GM12864 (cell line): ENCODE results near the gene SPAG8.

Experiments used
- DNase-seq: peaks from one replicate; pipeline ENCODE4 v3.0.0-alpha.2; 2011; ENCODE audit warnings: low read depth
- H3K4me3 ChIP-seq: 2 replicates; pipeline ENCODE4 v1.5.1; 2011; ENCODE audit warnings: mild to moderate bottlenecking, low read depth, low read length, control low read depth
- TF ChIP-seq, protein P1 (sequence below): IDR thresholded peaks from 2 replicates; pipeline ENCODE4 v1.5.1; 2011; ENCODE audit warnings: low read depth, mild to moderate bottlenecking, moderate library complexity, low read length, control low read depth, inconsistent platforms; ENCODE audit errors: missing control alignments

The SPAG8 gene

DNA sequence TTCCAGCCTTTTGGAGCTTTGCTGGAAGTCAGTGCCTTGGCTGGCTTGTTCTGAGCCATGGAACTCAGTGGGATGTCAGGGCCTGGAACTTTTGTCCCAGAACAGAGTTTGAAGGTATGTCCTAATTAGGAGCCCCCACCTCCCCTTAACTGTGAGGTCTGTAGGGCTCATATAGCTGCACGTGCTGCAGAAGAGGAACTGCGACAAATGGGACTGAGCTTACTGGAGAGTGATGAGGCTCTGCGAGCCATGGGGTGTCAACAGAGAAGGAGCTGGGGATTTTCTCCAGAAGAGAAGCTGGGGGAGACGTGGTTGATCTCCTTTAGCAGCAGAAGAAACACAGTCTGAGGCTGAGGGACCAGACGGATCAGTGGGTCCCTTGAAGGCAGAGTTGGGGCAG, 27.9 kb upstream of the SPAG8 start:
- no peak overlapping the region for H3K4me3 ChIP-seq
- TF ChIP-seq, protein P1, sequence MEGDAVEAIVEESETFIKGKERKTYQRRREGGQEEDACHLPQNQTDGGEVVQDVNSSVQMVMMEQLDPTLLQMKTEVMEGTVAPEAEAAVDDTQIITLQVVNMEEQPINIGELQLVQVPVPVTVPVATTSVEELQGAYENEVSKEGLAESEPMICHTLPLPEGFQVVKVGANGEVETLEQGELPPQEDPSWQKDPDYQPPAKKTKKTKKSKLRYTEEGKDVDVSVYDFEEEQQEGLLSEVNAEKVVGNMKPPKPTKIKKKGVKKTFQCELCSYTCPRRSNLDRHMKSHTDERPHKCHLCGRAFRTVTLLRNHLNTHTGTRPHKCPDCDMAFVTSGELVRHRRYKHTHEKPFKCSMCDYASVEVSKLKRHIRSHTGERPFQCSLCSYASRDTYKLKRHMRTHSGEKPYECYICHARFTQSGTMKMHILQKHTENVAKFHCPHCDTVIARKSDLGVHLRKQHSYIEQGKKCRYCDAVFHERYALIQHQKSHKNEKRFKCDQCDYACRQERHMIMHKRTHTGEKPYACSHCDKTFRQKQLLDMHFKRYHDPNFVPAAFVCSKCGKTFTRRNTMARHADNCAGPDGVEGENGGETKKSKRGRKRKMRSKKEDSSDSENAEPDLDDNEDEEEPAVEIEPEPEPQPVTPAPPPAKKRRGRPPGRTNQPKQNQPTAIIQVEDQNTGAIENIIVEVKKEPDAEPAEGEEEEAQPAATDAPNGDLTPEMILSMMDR: no peak
- no peak for DNase-seq

DNA sequence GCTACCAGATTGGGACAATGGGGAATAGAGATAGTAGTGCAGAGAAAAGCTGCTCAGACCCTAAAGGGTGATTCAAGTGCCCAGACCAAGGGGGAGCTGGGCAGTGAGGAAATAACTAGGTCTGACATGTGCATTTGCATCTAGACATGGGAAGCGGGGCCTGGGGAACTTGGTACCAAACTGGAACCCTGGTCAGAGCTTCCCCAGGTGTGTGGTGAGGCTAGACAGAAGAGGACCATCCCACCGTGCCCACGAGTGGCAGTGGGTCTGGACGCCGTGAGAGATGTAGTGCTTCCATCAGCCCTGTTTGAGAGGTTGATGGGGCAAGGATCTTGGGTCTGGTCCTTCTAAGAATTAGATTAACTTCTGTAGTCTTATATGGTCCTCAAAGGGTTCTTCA, 24.5 kb upstream of the SPAG8 start:
- no peak overlapping the region for H3K4me3 ChIP-seq
- DNase-seq: no peak
- TF ChIP-seq, protein P1: no peak

DNA sequence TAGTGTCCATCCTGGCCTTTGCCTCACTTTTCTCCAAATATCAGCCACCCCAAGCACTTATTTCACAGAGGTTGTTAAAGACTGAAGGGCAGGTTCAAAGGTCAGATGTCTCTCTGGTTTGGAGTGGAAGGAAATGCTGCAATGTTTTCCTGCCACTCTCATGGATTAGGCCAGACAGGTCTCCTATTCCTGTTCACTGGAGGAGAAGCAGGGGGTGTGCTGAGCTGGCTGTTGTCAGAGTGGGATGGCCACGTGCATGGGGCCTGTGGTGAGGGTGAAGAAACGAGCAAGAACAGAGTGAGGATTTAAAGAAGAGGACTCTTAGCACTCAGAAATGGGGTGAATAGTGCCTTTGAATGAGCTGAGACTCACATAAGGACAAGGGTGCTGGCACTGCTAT, 23.7 kb upstream of the SPAG8 start:
- TF ChIP-seq, protein P1: no peak
- no peak for DNase-seq
- no peak overlapping the region for H3K4me3 ChIP-seq

DNA sequence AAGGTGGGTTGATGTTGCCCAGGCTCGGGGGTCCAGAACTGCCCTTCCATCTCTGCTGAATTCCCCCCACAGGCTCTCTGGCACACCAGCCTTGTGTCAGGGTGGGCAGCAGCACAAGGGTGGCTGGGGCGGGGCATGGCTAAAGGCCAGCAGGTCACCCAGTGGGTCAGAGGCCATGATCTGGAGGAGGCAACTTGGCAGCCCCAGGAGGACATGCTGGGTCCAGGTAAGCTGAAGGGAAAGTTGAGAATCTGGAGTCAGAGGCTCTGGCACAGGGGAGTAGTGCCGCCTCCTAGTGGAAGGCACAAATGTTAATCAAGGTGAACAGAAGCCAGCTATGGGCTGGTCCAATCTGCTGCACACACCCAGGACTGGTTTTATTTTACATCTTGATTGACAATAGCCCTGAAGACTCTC, 23.2 kb upstream of the SPAG8 start:
- DNase-seq: no peak

DNA sequence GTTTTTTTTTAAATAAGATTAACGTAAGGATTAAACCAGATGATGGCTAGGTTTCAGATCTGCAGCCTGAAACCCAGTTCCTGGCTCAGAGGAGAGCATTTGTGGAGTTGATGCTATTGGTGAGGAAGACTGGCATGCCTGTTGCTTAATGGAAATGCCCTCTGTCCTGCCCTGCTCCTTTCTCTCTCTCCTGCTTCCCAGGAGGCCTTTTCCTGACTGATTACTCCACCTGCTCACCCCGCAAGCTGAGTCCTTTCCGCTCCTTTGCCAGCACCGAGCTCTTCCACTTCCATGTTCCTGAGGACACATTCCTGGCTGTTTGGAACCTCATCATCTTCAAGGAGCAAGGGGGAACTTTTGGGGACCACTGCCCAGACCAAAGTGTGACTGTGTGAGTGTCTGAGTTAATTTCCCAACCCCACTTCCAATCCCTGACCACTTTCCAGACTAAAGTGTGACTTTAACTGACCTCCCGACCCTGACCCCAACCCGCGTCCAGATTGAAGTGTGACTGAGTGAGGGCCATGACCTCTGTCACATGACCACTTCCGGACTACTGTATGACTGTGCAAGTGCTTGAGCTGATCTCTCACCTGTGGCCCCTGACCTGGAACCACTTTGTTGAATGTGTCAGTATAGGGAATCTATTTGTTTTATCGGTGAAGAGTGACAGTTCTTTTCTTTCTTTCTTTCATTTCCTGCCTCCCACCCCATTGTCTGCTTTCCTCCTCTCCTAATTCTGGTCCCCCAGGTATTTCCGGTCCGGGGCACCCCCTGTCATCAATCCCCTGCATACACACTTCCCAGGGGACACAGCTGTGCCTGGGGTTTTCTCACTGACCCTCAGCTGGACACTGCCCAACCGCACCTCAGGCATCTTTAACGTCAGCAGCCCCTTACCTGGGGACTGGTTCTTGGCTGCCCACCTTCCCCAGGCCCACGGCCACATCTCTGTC, 22.5 kb upstream of the SPAG8 start:
- no peak for DNase-seq
- TF ChIP-seq, protein P1: no peak

More for the DNA sequence above, 23.2 kb upstream of the SPAG8 start:
- no peak overlapping the region for H3K4me3 ChIP-seq
- TF ChIP-seq, protein P1: peak; percentile 65

DNA sequence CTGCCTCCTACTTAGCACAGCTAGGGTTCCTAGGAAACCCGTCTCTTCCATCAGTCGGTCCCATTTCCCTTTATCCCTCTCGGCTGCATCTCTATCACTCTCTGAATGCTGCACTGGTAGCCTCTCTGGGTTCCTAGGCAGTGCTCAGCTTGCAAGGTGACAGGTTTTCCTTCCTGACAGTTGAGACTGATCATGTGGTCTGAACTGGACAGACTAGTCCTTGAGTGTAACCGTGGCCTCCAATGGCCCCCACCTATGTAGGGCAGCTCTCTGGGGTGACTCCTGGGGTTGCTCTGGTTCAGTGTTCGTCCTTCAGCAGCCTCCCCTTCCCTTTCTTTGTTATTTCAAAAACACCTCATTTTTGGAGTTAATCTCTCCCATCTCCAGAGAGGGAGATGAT, 20.8 kb upstream of the SPAG8 start:
- H3K4me3 ChIP-seq: no peak overlapping the region

More for the DNA sequence above, 22.5 kb upstream of the SPAG8 start:
- no peak overlapping the region for H3K4me3 ChIP-seq

More for the DNA sequence above, 20.8 kb upstream of the SPAG8 start:
- TF ChIP-seq, protein P1: no peak
- DNase-seq: no peak
